Neuronal stem cell (in vitro differentiated cells): ENCODE data around the gene DHX9.
"Not testable (repeated sequence)": the region's sequence is repeated elsewhere in the genome, so short reads cannot be mapped to it uniquely, and the experiment has no call there.

Experiments used
- DNase-seq: peaks from one replicate; pipeline ENCODE4 v3.0.0-alpha.2; 2013; ENCODE audit warnings: low spot score
- H2AFZ ChIP-seq: one replicate; pipeline ENCODE4 v1.6.1; 2013; ENCODE audit warnings: mild to moderate bottlenecking, low read length, inconsistent platforms
- H2AK5ac ChIP-seq: 2 replicates; pipeline ENCODE4 v1.6.1; 2013; ENCODE audit warnings: low read depth, mild to moderate bottlenecking, inconsistent platforms, low read length, moderate library complexity, mixed read lengths
- H2BK120ac ChIP-seq: 2 replicates; pipeline ENCODE4 v1.6.1; 2013; ENCODE audit warnings: low read depth, mild to moderate bottlenecking, inconsistent platforms, low read length, moderate library complexity, mixed read lengths
- H2BK12ac ChIP-seq: one replicate; pipeline ENCODE4 v1.6.1; 2013; ENCODE audit warnings: low read length, inconsistent platforms
- H2BK15ac ChIP-seq: 2 replicates; pipeline ENCODE4 v1.6.1; 2013; ENCODE audit warnings: mild to moderate bottlenecking, low read length, inconsistent platforms, mixed read lengths
- H2BK5ac ChIP-seq: one replicate; pipeline ENCODE4 v1.6.1; 2013; ENCODE audit warnings: inconsistent platforms, mild to moderate bottlenecking, low read length, moderate library complexity
- H3K14ac ChIP-seq: one replicate; pipeline ENCODE4 v1.6.1; 2013; ENCODE audit warnings: low read length, inconsistent platforms
- H3K18ac ChIP-seq: 2 replicates; pipeline ENCODE4 v1.6.1; 2013; ENCODE audit warnings: low read length, inconsistent platforms
- H3K23ac ChIP-seq: 2 replicates; pipeline ENCODE4 v1.6.1; 2013; ENCODE audit warnings: low read depth, mild to moderate bottlenecking, mixed read lengths, low read length, inconsistent platforms; ENCODE audit not compliant: poor library complexity
- H3K27ac ChIP-seq: replicated peaks from 3 replicates; pipeline ENCODE4 v1.5.1; 2013; ENCODE audit warnings: low read length, inconsistent platforms
- H3K27me3 ChIP-seq, 3 experiments: 2 replicates each; pipeline ENCODE4 v1.6.1; 2013; ENCODE audit warnings: low read length in 3 of 3, mild to moderate bottlenecking in 2 of 3, inconsistent platforms in 1 of 3, low read depth in 1 of 3, mixed read lengths in 1 of 3, moderate library complexity in 1 of 3; ENCODE audit not compliant: control insufficient read depth in 3 of 3, insufficient read depth in 3 of 3
- H3K36me3 ChIP-seq, 2 donors: replicated peaks in 1 of 2; 2 replicates each; pipeline ENCODE4 v1.6.1; 2013; ENCODE audit warnings: low read length in 2 of 2; ENCODE audit not compliant: control insufficient read depth in 2 of 2, insufficient read depth in 2 of 2
- H3K4ac ChIP-seq: 2 replicates; pipeline ENCODE4 v1.6.1; 2013; ENCODE audit warnings: inconsistent platforms, mild to moderate bottlenecking, low read length, moderate library complexity
- H3K4me1 ChIP-seq, 2 donors: 1 replicate in 1 of 2; 2 replicates in 1 of 2; pipeline ENCODE4 v1.6.1; 2013; ENCODE audit warnings: low read length in 2 of 2, low read depth in 1 of 2; ENCODE audit not compliant: control insufficient read depth in 2 of 2, insufficient read depth in 1 of 2
- H3K4me2 ChIP-seq: one replicate; pipeline ENCODE4 v1.6.1; 2013; ENCODE audit warnings: mild to moderate bottlenecking, low read length, inconsistent platforms; ENCODE audit not compliant: insufficient read depth, poor library complexity, severe bottlenecking
- H3K4me3 ChIP-seq, 2 donors: 2 replicates each; pipeline ENCODE4 v1.5.1; 2013; ENCODE audit warnings: low read length in 2 of 2, mild to moderate bottlenecking in 2 of 2, inconsistent platforms in 1 of 2, moderate library complexity in 1 of 2
- H3K79me1 ChIP-seq: one replicate; pipeline ENCODE4 v1.6.1; 2013; ENCODE audit warnings: low read depth, mild to moderate bottlenecking, inconsistent platforms, low read length, moderate library complexity
- H3K9ac ChIP-seq: one replicate; pipeline ENCODE4 v1.6.1; 2013; ENCODE audit warnings: mild to moderate bottlenecking, low read depth, low read length, inconsistent platforms; ENCODE audit not compliant: poor library complexity
- H3K9me3 ChIP-seq, 2 donors: replicated peaks in 1 of 2; 2 replicates each; pipeline versions ENCODE3 to v1.6.1; 2013; ENCODE audit warnings: low read length in 2 of 2, mild to moderate bottlenecking in 2 of 2, inconsistent platforms in 1 of 2, low read depth in 1 of 2, mixed read lengths in 1 of 2, moderate library complexity in 1 of 2; ENCODE audit not compliant: control insufficient read depth in 2 of 2, insufficient read depth in 1 of 2
- H4K8ac ChIP-seq: one replicate; pipeline ENCODE4 v1.6.1; 2013; ENCODE audit warnings: low read depth, mild to moderate bottlenecking, inconsistent platforms, low read length, moderate library complexity
- H4K91ac ChIP-seq: one replicate; pipeline ENCODE4 v1.6.1; 2013; ENCODE audit warnings: low read length, low read depth, mild to moderate bottlenecking, inconsistent platforms; ENCODE audit not compliant: poor library complexity
- WGBS, 2 donors: extraction: QIAGEN DNeasy Blood & Tissue Kit; methylation state at CpG; one replicate each; pipeline ENCODE4 v1.1.7; 2013; ENCODE audit warnings: missing lambda C conversion rate in 2 of 2, mixed read lengths in 1 of 2; ENCODE audit not compliant: insufficient read length in 2 of 2, insufficient replicate concordance in 1 of 2; ENCODE audit errors: extremely low coverage in 2 of 2; 5-methylcytosine and 5-hydroxymethylcytosine counted together

DHX9 gene

DNA sequence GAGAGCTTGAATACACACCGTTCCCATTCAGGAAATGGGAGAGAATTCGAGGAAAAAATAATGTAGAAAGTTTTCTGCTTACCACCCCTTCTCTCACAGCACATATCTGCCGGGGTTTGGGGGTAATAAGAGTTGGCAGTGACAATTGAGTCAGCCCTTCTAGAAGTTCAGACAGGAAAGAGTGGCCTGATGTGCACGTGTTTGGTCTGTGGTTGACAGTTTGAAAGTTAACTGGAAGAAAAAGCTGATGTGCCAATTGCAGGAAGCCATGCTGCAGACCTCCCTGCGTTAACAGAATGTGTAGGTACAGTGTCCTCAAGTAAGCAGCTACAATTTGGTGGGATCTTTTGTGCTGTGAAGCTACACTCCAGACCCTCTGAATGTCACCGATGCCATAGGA, 50.9 kb downstream of the DHX9 start:
- Histone ChIP-seq H3K4me2 (no peak overlapping the region), H2AFZ (no peak overlapping the region), H3K79me1 (no peaks in the 10 kb centered on the region), H2AK5ac (no peak overlapping the region), H2BK15ac (no peak overlapping the region), H2BK120ac (no peak overlapping the region), H3K9me3 (no peaks in the 10 kb centered on the region), H2BK5ac (no peak overlapping the region), H3K14ac (no peak overlapping the region), H3K4me1 (no peaks in the 10 kb centered on the region), H3K18ac (no peak overlapping the region), H2BK12ac (no peak overlapping the region), H4K8ac (no peak overlapping the region), H3K36me3 (peaks cover 21 to 46% of the 10 kb centered on the region in 2 donors), H3K4me3 (no peak overlapping the region), H3K23ac (no peak overlapping the region), H4K91ac (no peak overlapping the region), H3K27ac (peak overlapping the region; percentile 8), H3K27me3 (no peaks in the 10 kb centered on the region), H3K9ac (no peak overlapping the region), H3K4ac (no peak overlapping the region)
- no CpG with 5 or more reads among the region's 6 CpGs for WGBS, 2 donors
- DNase-seq = no peak

DNA sequence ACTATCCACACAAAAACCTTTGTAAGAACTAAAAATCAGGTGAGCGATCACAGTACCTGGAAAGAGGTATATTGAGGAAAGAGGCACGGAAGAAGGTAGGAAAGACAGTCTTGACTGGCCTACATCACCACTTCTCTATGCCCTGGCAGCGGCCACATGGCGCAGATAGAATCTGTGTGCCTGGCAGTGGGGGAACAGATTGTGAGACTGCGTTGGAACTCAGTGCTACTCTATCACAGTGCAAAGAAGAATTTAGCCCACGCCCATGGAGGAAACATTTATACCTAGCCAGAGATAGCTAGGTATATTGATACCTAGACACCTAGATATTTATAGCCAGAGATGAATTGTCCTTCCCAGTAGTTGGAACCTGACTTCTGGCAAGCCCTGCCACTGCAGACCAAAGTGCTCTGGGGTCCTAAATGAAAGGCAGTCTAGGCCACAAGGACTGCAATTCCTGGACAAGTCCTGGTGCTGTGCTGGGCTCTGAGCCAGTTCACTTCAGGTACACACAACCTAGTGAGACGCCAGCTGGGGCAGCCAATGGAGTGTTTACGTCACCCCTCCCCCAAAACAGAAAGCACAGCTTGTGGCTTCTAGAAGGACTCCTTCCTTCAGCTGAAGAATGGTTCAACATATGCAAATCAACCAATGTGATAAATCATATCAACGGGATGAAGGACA, 51.9 kb downstream of the DHX9 start:
- no peak overlapping the region for H3K18ac ChIP-seq
- no peak overlapping the region for H4K91ac ChIP-seq

DNA sequence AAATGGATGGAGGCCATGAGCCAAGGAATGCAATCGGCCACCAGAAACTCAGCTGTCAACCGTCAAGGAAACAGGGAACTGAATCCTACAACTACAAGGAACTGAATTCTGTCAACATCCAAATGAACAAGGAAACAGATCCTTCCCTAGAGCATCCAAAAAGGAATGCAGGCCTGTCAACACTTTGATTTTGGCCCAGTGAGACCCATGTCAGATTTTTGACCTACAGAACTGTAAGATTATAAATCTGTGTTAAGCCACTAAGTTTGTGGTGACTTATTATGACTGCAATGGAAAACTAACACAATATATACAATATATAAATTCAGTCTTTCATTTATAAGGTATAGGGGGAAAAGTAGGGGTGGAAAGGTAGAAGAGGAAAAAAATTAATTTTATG, 58.5 kb downstream of the DHX9 start:
- H3K18ac ChIP-seq = no peak overlapping the region
- H2BK12ac ChIP-seq = no peak overlapping the region
- no peak overlapping the region for H2BK15ac ChIP-seq
- no CpG with 5 or more reads among the region's 2 CpGs for WGBS, 2 donors
- H4K91ac ChIP-seq = no peak overlapping the region
- no peak overlapping the region for H2AK5ac ChIP-seq
- no peak overlapping the region for H2AFZ ChIP-seq
- no peak overlapping the region for H2BK120ac ChIP-seq
- H3K9ac ChIP-seq = no peak overlapping the region
- no peak overlapping the region for H3K27ac ChIP-seq
- H2BK5ac ChIP-seq = no peak overlapping the region
- no peaks in the 10 kb centered on the region for H3K36me3 ChIP-seq
- H3K23ac ChIP-seq = no peak overlapping the region
- no peak for DNase-seq
- no peaks in the 10 kb centered on the region for H3K27me3 ChIP-seq
- H3K4me3 ChIP-seq = no peak overlapping the region
- no peak overlapping the region for H3K4ac ChIP-seq
- H3K4me2 ChIP-seq = no peak overlapping the region
- no peaks in the 10 kb centered on the region for H3K79me1 ChIP-seq
- H3K14ac ChIP-seq = no peak overlapping the region
- H3K9me3 ChIP-seq = no peaks in the 10 kb centered on the region
- no peak overlapping the region for H4K8ac ChIP-seq
- H3K4me1 ChIP-seq = no peaks in the 10 kb centered on the region

More for the DNA sequence above, 51.9 kb downstream of the DHX9 start:
- Histone ChIP-seq H3K14ac (no peak overlapping the region), H3K27ac (no peak overlapping the region), H4K8ac (no peak overlapping the region), H3K27me3 (no peaks in the 10 kb centered on the region), H2AK5ac (no peak overlapping the region), H3K23ac (no peak overlapping the region), H3K9me3 (no peaks in the 10 kb centered on the region), H3K4me2 (no peak overlapping the region), H3K36me3 (peaks cover 17 to 35% of the 10 kb centered on the region in 2 donors), H3K79me1 (no peaks in the 10 kb centered on the region), H2AFZ (no peak overlapping the region), H2BK5ac (no peak overlapping the region), H3K4me3 (no peak overlapping the region), H2BK12ac (no peak overlapping the region), H3K4ac (no peak overlapping the region), H3K4me1 (no peaks in the 10 kb centered on the region), H2BK120ac (no peak overlapping the region), H3K9ac (no peak overlapping the region), H2BK15ac (no peak overlapping the region)
- no peak for DNase-seq
- WGBS, 2 donors = no CpG with 5 or more reads among the region's 9 CpGs

DNA sequence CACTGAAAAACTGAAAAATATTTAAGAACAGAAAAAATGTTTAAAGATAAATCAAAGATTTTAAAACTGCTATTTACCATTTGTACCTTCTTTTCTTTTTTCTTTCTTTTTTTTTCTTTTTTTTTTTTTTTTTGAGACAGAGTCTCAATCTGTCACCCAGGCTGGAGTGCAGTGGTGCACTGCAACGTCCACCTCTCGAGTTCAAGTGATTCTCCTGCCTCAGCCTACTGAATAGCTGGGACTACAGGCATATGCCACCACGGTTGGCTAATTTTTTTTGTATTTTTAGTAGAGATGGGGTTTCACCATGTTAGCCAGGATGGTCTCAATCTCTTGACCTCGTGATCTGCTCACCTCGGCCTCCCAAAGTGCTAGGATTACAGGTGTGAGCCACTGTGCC, 62.8 kb downstream of the DHX9 start:
- H3K9me3 ChIP-seq, H3K23ac ChIP-seq, H3K27ac ChIP-seq, H4K8ac ChIP-seq, H4K91ac ChIP-seq, H2BK12ac ChIP-seq, DNase-seq, H3K4me1 ChIP-seq, H2BK5ac ChIP-seq, H3K14ac ChIP-seq, H3K79me1 ChIP-seq, H3K27me3 ChIP-seq, H3K36me3 ChIP-seq, H2AFZ ChIP-seq, H3K4me3 ChIP-seq, H2BK15ac ChIP-seq, H2BK120ac ChIP-seq, H3K9ac ChIP-seq, H2AK5ac ChIP-seq, H3K4me2 ChIP-seq, H3K18ac ChIP-seq, H3K4ac ChIP-seq: not testable (repeated sequence)
- WGBS, 2 donors = no CpG with 5 or more reads among the region's 5 CpGs
